DOHH2 (cell line): Measurements from ENCODE around the gene DRICH1.

Experiments
- H3F3A ChIP-seq: fragments of 200-600 bp; sonication (generic), shearing (Covaris generic); 2 replicates; pipeline ENCODE4 v1.6.0; 2016; ENCODE audit warnings: antibody characterized with exemption, mild to moderate bottlenecking; ENCODE audit not compliant: control insufficient read depth, insufficient read depth
- H3K27ac ChIP-seq: fragments of 200-600 bp; sonication (generic); 2 replicates; pipeline ENCODE4 v1.5.1; 2014; ENCODE audit warnings: low read depth, mild to moderate bottlenecking, low read length, moderate library complexity
- H3K27me3 ChIP-seq: fragments of 200-600 bp; sonication (generic); 2 replicates; pipeline ENCODE4 v1.6.1; 2014; ENCODE audit warnings: mild to moderate bottlenecking, low read length, mixed read lengths; ENCODE audit not compliant: control insufficient read depth
- H3K36me3 ChIP-seq: fragments of 200-600 bp; sonication (generic); 2 replicates; pipeline ENCODE4 v1.6.1; 2014; ENCODE audit warnings: mild to moderate bottlenecking, low read length, moderate library complexity, mixed read lengths; ENCODE audit not compliant: control insufficient read depth
- H3K4me1 ChIP-seq: fragments of 200-600 bp; sonication (generic); 2 replicates; pipeline ENCODE4 v1.6.1; 2014; ENCODE audit warnings: mild to moderate bottlenecking, low read length, mixed read lengths; ENCODE audit not compliant: control insufficient read depth
- H3K4me2 ChIP-seq: fragments of 200-600 bp; sonication (generic); 2 replicates; pipeline ENCODE4 v1.6.0; 2014; ENCODE audit warnings: mild to moderate bottlenecking, low read length, moderate library complexity
- H3K4me3 ChIP-seq: fragments of 200-600 bp; sonication (generic); 2 replicates; pipeline ENCODE4 v1.5.1; 2014; ENCODE audit warnings: mild to moderate bottlenecking, low read length, mixed read lengths
- H3K79me2 ChIP-seq: fragments of 200-600 bp; sonication (generic); 2 replicates; pipeline ENCODE4 v1.6.1; 2014; ENCODE audit warnings: mild to moderate bottlenecking, low read length, mixed read lengths; ENCODE audit not compliant: control insufficient read depth
- H3K9me2 ChIP-seq: fragments of 200-600 bp; sonication (generic); replicated peaks from 2 replicates; pipeline ENCODE4 v1.6.1; 2014; ENCODE audit warnings: mild to moderate bottlenecking, low read length, mixed read lengths; ENCODE audit not compliant: control insufficient read depth
- H3K9me3 ChIP-seq: fragments of 200-600 bp; sonication (generic); 2 replicates; pipeline ENCODE4 v1.6.1; 2014; ENCODE audit warnings: antibody characterized with exemption, low read length, mixed read lengths; ENCODE audit not compliant: control insufficient read depth, insufficient read depth
- H4K20me1 ChIP-seq: fragments of 200-600 bp; sonication (generic); 2 replicates; pipeline ENCODE4 v1.6.0; 2014; ENCODE audit warnings: low read depth, mild to moderate bottlenecking, antibody characterized with exemption, low read length, moderate library complexity; ENCODE audit not compliant: control insufficient read depth, insufficient read depth
- CTCF ChIP-seq: fragments of 200-600 bp; sonication (generic); IDR thresholded peaks from one replicate; pipeline ENCODE4 v1.5.1; 2014; ENCODE audit warnings: antibody characterized with exemption, mild to moderate bottlenecking, low read depth, low read length; ENCODE audit not compliant: poor library complexity, severe bottlenecking
- EZH2phosphoT487 ChIP-seq: fragments of 200-600 bp; sonication (generic); IDR thresholded peaks from 2 replicates; pipeline ENCODE4 v1.6.1; 2017; ENCODE audit warnings: borderline replicate concordance, mild to moderate bottlenecking, antibody characterized with exemption, low read length, moderate library complexity, mixed read lengths

The DRICH1 gene

DNA sequence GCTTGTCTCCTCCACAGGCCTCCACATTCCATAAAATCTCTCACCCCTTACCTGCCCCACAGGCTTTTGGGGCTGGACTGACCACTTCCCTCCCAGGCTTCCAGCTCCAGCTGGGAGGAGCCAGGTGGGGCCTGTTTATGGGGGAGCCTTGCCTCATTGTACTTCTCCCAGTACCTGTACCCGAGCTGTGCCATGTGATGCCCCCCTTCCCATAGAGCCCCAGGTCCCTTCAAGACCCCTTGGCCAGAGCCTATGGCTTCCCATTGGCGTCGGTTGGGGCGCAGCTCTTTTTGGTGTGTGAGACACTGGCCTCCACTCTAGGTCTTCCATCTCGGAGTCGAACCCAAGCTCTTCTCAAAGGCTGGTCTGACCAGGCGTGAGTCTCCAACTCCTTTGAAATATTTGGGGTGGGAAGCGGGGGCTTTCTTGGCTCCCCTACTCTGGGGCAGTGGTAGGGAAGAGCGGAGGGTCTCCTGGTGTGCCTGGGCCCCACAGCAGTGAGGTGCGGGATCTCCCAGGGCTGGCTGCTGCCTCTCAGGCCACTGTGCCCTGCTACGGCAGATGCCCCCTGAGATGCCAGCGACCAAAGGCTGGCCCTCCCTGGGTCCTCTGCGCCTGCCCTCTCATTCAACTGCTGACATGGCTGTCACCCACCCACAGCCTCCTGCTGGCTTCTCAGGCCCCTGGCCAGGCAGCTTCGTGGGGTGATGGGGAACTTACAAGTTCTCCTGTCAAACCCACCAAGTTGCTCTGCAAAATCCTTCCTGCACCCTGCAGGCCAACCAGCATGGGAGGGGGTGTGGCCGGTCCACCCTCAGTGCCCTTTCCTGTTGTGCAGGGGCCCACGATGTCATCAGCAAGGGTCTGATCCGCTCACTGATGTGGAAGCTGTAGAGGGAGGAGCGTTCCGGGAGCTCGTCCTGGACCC is 25.7 kb downstream of the DRICH1 start:
- H3K36me3 ChIP-seq = no peaks in the 10 kb centered on the region
- H3K4me2 ChIP-seq = no peak overlapping the region
- no peaks in the 10 kb centered on the region; the same call in 1 of the 2 replicates for H3K27me3 ChIP-seq
- H3K4me1 ChIP-seq = no peaks in the 10 kb centered on the region
- no peaks in the 10 kb centered on the region for H4K20me1 ChIP-seq
- H3F3A ChIP-seq = no peaks in the 10 kb centered on the region
- H3K4me3 ChIP-seq = no peak overlapping the region
- TF ChIP-seq CTCF (no peak), EZH2phosphoT487 (no peak)
- H3K79me2 ChIP-seq = no peaks in the 10 kb centered on the region
- H3K9me2 ChIP-seq = no peaks in the 10 kb centered on the region
- H3K27ac ChIP-seq = no peak overlapping the region
- no peaks in the 10 kb centered on the region for H3K9me3 ChIP-seq

DNA sequence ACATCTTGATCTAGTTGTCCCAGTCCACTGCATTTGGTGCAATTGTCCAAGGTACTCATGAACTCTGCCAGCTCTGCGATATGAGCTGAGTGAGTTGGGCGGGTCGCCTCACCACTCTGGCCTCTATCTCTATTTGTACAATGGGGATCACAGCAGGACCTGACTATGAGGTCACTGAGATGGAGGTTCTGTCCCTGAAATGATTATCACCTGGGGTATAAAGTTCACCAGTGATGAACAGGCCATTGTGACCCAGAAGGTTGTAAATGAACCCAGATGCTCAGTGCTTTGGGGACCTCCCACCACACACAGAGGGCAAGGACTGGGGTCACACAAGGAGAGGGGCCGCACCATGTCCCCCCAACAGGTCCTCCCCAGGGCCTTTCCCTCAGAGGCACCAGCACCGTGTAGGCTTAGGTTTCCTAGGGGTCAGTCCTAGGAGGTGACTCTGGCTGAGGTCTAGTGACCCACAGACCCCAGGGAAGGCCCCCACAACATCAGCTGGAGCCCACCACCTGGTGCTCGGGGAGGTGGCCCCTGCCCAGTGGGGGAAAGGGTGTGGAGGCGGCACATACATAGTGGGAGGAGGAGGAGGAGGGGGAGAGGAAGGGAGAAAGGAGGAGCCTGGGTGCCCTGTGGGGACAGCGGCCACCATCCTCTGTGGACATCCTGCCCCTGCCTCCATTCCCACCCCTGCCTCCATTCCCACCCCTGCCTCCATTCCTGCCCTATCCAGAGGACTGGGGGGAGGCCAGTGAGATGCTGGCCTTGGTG is 27.0 kb downstream of the DRICH1 start:
- TF ChIP-seq EZH2phosphoT487 = no peak
- TF ChIP-seq CTCF = no peak
- Histone ChIP-seq H3K36me3 (no peaks in the 10 kb centered on the region), H3K4me2 (no peak overlapping the region), H4K20me1 (no peaks in the 10 kb centered on the region), H3K79me2 (no peaks in the 10 kb centered on the region), H3K27me3 (no peaks in the 10 kb centered on the region; the same call in 1 of the 2 replicates), H3K27ac (no peak overlapping the region), H3K9me2 (no peaks in the 10 kb centered on the region), H3K9me3 (no peaks in the 10 kb centered on the region), H3K4me3 (no peak overlapping the region), H3F3A (no peaks in the 10 kb centered on the region), H3K4me1 (no peaks in the 10 kb centered on the region)

DNA sequence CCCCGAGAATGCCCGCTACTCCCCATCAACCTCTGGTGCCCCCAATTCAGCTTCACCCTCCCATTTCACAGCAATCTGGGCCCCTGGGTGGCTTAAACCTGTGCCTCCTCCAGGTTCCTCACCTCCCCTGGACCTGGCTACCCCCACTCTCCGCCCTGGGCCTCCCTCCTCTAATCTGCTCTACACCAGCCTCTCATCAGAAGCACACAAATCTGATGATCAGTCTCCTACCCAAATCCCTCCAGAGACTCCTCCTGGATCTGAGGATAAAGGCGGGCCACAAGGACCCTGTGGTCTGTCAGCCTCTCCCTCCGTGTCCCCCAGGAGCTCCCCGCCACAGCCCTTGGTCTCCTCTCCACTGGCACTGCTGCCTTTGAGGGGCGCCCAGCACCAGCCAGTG is 28.9 kb downstream of the DRICH1 start:
- Histone ChIP-seq H3K9me3 (no peaks in the 10 kb centered on the region), H3K4me3 (no peak overlapping the region), H3K27ac (no peak overlapping the region), H4K20me1 (no peaks in the 10 kb centered on the region), H3K4me2 (no peak overlapping the region), H3K4me1 (no peaks in the 10 kb centered on the region), H3K9me2 (no peaks in the 10 kb centered on the region), H3K27me3 (no peaks in the 10 kb centered on the region; the same call in 1 of the 2 replicates), H3K36me3 (no peaks in the 10 kb centered on the region), H3K79me2 (no peaks in the 10 kb centered on the region), H3F3A (no peaks in the 10 kb centered on the region)
- TF ChIP-seq CTCF (no peak), EZH2phosphoT487 (no peak)
